WTC11 (cell line): Measurements from ENCODE around the gene PTH1R.

ENCODE experiments used
- ATF1 ChIP-seq: sonication (generic); formaldehyde crosslinking; IDR thresholded peaks from 2 replicates; pipeline ENCODE4 v1.8.1; 2023; ENCODE audit warnings: mild to moderate bottlenecking, moderate library complexity, missing genetic modification reagents
- CREM ChIP-seq: sonication (generic); formaldehyde crosslinking; IDR thresholded peaks from 2 replicates; pipeline ENCODE4 v1.8.1; 2022; ENCODE audit warnings: mild to moderate bottlenecking, missing genetic modification reagents, moderate library complexity
- CTCF ChIP-seq: fragments of 200-600 bp; IDR thresholded peaks from 2 replicates; pipeline ENCODE4 v1.8.0; 2022; ENCODE audit warnings: antibody characterized with exemption
- ELF4 ChIP-seq: sonication (generic); formaldehyde crosslinking; IDR thresholded peaks from 2 replicates; pipeline ENCODE4 v1.8.1; 2022; ENCODE audit warnings: low read depth, mild to moderate bottlenecking, moderate library complexity, missing genetic modification reagents
- FOXP4 ChIP-seq: sonication (generic); formaldehyde crosslinking; IDR thresholded peaks from 2 replicates; pipeline ENCODE4 v1.8.0; 2022; ENCODE audit warnings: mild to moderate bottlenecking, missing genetic modification reagents
- HMGA2 ChIP-seq: fragments of 250-450 bp; sonication (Bioruptor Pico); IDR thresholded peaks from 2 replicates; pipeline ENCODE4 v1.4.0; 2021; ENCODE audit warnings: mild to moderate bottlenecking, moderate library complexity
- IRF2 ChIP-seq: sonication (generic); formaldehyde crosslinking; IDR thresholded peaks from 2 replicates; pipeline ENCODE4 v1.8.0; 2022; ENCODE audit warnings: low read depth, missing genetic modification reagents, borderline replicate concordance
- SP1 ChIP-seq: sonication (generic); formaldehyde crosslinking; conservative IDR thresholded peaks from 2 replicates; pipeline ENCODE4 v1.8.1; 2022; ENCODE audit warnings: missing genetic modification reagents
- TCF7 ChIP-seq: sonication (generic); formaldehyde crosslinking; IDR thresholded peaks from 2 replicates; pipeline ENCODE4 v1.8.0; 2022; ENCODE audit warnings: mild to moderate bottlenecking, low read depth, missing genetic modification reagents, moderate library complexity
- ZBTB21 ChIP-seq: sonication (generic); formaldehyde crosslinking; IDR thresholded peaks from 2 replicates; pipeline ENCODE4 v1.8.1; 2023; ENCODE audit warnings: mild to moderate bottlenecking, missing genetic modification reagents, borderline replicate concordance
- ZNF121 ChIP-seq: sonication (generic); formaldehyde crosslinking; IDR thresholded peaks from 2 replicates; pipeline ENCODE4 v1.8.0; 2023; ENCODE audit warnings: missing genetic modification reagents
- ZNF232 ChIP-seq: sonication (generic); formaldehyde crosslinking; IDR thresholded peaks from 2 replicates; pipeline ENCODE4 v1.8.0; 2022; ENCODE audit warnings: mild to moderate bottlenecking, missing genetic modification reagents
- TF ChIP-seq, protein P1 (sequence below): sonication (generic); formaldehyde crosslinking; IDR thresholded peaks from 2 replicates; pipeline ENCODE4 v1.8.0; 2022; ENCODE audit warnings: mild to moderate bottlenecking, missing genetic modification reagents

GRCh38 chr3:46831841-46832240, 45.7 kb upstream of the PTH1R start:
- TF ChIP-seq CTCF (no peak), ELF4 (CRISPR knock-in tag) (no peak), ZBTB21 (CRISPR knock-in tag) (no peak), ZNF232 (CRISPR knock-in tag) (no peak), FOXP4 (CRISPR knock-in tag) (no peak), ATF1 (CRISPR knock-in tag) (no peak), ZNF121 (CRISPR knock-in tag) (no peak), TCF7 (CRISPR knock-in tag) (no peak), CREM (no peak), HMGA2 (CRISPR knock-in tag) (no peak), SP1 (CRISPR knock-in tag) (no peak), IRF2 (CRISPR knock-in tag) (no peak)
- TF ChIP-seq, protein P1, sequence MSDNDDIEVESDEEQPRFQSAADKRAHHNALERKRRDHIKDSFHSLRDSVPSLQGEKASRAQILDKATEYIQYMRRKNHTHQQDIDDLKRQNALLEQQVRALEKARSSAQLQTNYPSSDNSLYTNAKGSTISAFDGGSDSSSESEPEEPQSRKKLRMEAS (CRISPR knock-in tag) = no peak
